ENCODE results near the gene LARP4B.

Gene LARP4B

GRCh38 chr10:775245-776075 lies 156.0 kb downstream of the LARP4B start:
- no peaks in the 10 kb centered on the region for H3K27me3 ChIP-seq (replicated peaks; ENCODE audit: insufficient read depth, low read length)
- no peaks in the 10 kb centered on the region for H3K9me3 ChIP-seq (replicated peaks; ENCODE audit: insufficient read depth, low read length)
- no peak overlapping the region for H3K4me3 ChIP-seq (ENCODE audit: low read length)
- H3K9me2 ChIP-seq (replicated peaks; ENCODE audit: insufficient read depth, low read length) = no peaks in the 10 kb centered on the region
- no peak overlapping the region for H3K4me2 ChIP-seq (ENCODE audit: low read depth, low read length)
- H2AFZ ChIP-seq (ENCODE audit: low read length) = no peak overlapping the region
- H3K27ac ChIP-seq (ENCODE audit: low read length) = no peak overlapping the region
- no peaks in the 10 kb centered on the region for H3K36me3 ChIP-seq (replicated peaks; ENCODE audit: insufficient read depth, low read length)
- DNase-seq = no peak
- no peak overlapping the region for H3K9ac ChIP-seq (ENCODE audit: low read length)
- H3F3A ChIP-seq (ENCODE audit: insufficient read depth, low read length) = no peaks in the 10 kb centered on the region
- H3K79me2 ChIP-seq (ENCODE audit: low read length) = no peaks in the 10 kb centered on the region
- H4K20me1 ChIP-seq (ENCODE audit: insufficient read depth, low read length) = no peaks in the 10 kb centered on the region
- TF ChIP-seq CTCF (IDR thresholded peaks at IDR 0.05; ENCODE audit: low read length) = no peak
- TF ChIP-seq EZH2 (optimal IDR thresholded peaks at IDR 0.05; ENCODE audit: low read depth, low read length) = no peak
- TF ChIP-seq EZH2phosphoT487 (IDR thresholded peaks at IDR 0.05; ENCODE audit: low read length) = no peak
- peaks cover 4% of the 10 kb centered on the region; the same call in 1 of the 2 replicates for H3K4me1 ChIP-seq (ENCODE audit: low read length)

- H3K27me3 ChIP-seq (replicated peaks; ENCODE audit: insufficient read depth, low read length) = no peaks in the 10 kb centered on the region
- TF ChIP-seq EZH2 (optimal IDR thresholded peaks at IDR 0.05; ENCODE audit: low read depth, low read length) = no peak
- no peak for TF ChIP-seq CTCF (IDR thresholded peaks at IDR 0.05; ENCODE audit: low read length)
- no peak for TF ChIP-seq EZH2phosphoT487 (IDR thresholded peaks at IDR 0.05; ENCODE audit: low read length)
- no peak overlapping the region for H3K4me2 ChIP-seq (ENCODE audit: low read depth, low read length)
- no peak overlapping the region for H3K9ac ChIP-seq (ENCODE audit: low read length)
- H3K27ac ChIP-seq (ENCODE audit: low read length) = no peak overlapping the region
- H4K20me1 ChIP-seq (ENCODE audit: insufficient read depth, low read length) = no peaks in the 10 kb centered on the region
- H2AFZ ChIP-seq (ENCODE audit: low read length) = no peak overlapping the region
- DNase-seq = no peak
- no peaks in the 10 kb centered on the region for H3K79me2 ChIP-seq (ENCODE audit: low read length)
- peaks cover 4% of the 10 kb centered on the region; the same call in 1 of the 2 replicates for H3K4me1 ChIP-seq (ENCODE audit: low read length)
- no peaks in the 10 kb centered on the region for H3K36me3 ChIP-seq (replicated peaks; ENCODE audit: insufficient read depth, low read length)
- no peaks in the 10 kb centered on the region for H3K9me2 ChIP-seq (replicated peaks; ENCODE audit: insufficient read depth, low read length)
- no peak overlapping the region for H3K4me3 ChIP-seq (ENCODE audit: low read length)
- no peaks in the 10 kb centered on the region for H3K9me3 ChIP-seq (replicated peaks; ENCODE audit: insufficient read depth, low read length)
- no peaks in the 10 kb centered on the region for H3F3A ChIP-seq (ENCODE audit: insufficient read depth, low read length)
Measured at GRCh38 chr10:774661-775244, 156.8 kb downstream of the LARP4B start.

GRCh38 chr10:774223-774622 lies 157.3 kb downstream of the LARP4B start:
- H3K4me2 ChIP-seq (ENCODE audit: low read depth, low read length) = no peak overlapping the region
- H3K27me3 ChIP-seq (replicated peaks; ENCODE audit: insufficient read depth, low read length) = no peaks in the 10 kb centered on the region
- no peak for DNase-seq
- H3K4me3 ChIP-seq (ENCODE audit: low read length) = no peak overlapping the region
- no peak overlapping the region for H3K9ac ChIP-seq (ENCODE audit: low read length)
- no peak overlapping the region for H2AFZ ChIP-seq (ENCODE audit: low read length)
- no peaks in the 10 kb centered on the region for H3K36me3 ChIP-seq (replicated peaks; ENCODE audit: insufficient read depth, low read length)
- no peak overlapping the region for H3K27ac ChIP-seq (ENCODE audit: low read length)
- no peaks in the 10 kb centered on the region for H3K9me2 ChIP-seq (replicated peaks; ENCODE audit: insufficient read depth, low read length)
- H3K9me3 ChIP-seq (replicated peaks; ENCODE audit: insufficient read depth, low read length) = no peaks in the 10 kb centered on the region
- TF ChIP-seq EZH2phosphoT487 (IDR thresholded peaks at IDR 0.05; ENCODE audit: low read length) (no peak), CTCF (IDR thresholded peaks at IDR 0.05; ENCODE audit: low read length) (no peak), EZH2 (optimal IDR thresholded peaks at IDR 0.05; ENCODE audit: low read depth, low read length) (no peak)
- H3K4me1 ChIP-seq (ENCODE audit: low read length) = peaks cover 4% of the 10 kb centered on the region; the same call in 1 of the 2 replicates
- H3K79me2 ChIP-seq (ENCODE audit: low read length) = no peaks in the 10 kb centered on the region
- no peaks in the 10 kb centered on the region for H3F3A ChIP-seq (ENCODE audit: insufficient read depth, low read length)
- no peaks in the 10 kb centered on the region for H4K20me1 ChIP-seq (ENCODE audit: insufficient read depth, low read length)

Data from MM.1S (cell line).